H9 (cell line): ENCODE measurements around the gene AKT3. TPM values are rescaled to one million over a fixed set of nuclear protein-coding genes. Genes with fewer than 3 reads are reported as not detected.

Source experiments
- DNase-seq: peaks from one replicate; pipeline ENCODE4 v3.0.0-alpha.2; 2017
- H2AFZ ChIP-seq: one replicate; pipeline ENCODE4 v1.6.1; 2013; ENCODE audit warnings: mild to moderate bottlenecking, low read length, control low read depth, moderate library complexity
- H2AK5ac ChIP-seq: 2 replicates; pipeline ENCODE4 v1.6.1; 2013; ENCODE audit warnings: low read length, control low read depth, mixed read lengths; ENCODE audit not compliant: insufficient read length
- H2BK120ac ChIP-seq: one replicate; pipeline ENCODE4 v1.6.1; 2013; ENCODE audit warnings: low read depth, mild to moderate bottlenecking, low read length, control low read depth, inconsistent platforms; ENCODE audit not compliant: poor library complexity, severe bottlenecking
- H2BK12ac ChIP-seq: 2 replicates; pipeline ENCODE4 v1.6.1; 2013; ENCODE audit warnings: low read length, control low read depth, mixed read lengths, low read depth; ENCODE audit not compliant: insufficient read length
- H2BK15ac ChIP-seq: 2 replicates; pipeline ENCODE4 v1.6.1; 2013; ENCODE audit warnings: low read depth, low read length, control low read depth
- H2BK20ac ChIP-seq: one replicate; pipeline ENCODE4 v1.6.1; 2013; ENCODE audit warnings: low read depth, mild to moderate bottlenecking, low read length, control low read depth, inconsistent platforms; ENCODE audit not compliant: poor library complexity, severe bottlenecking
- H2BK5ac ChIP-seq: 2 replicates; pipeline ENCODE4 v1.6.1; 2013; ENCODE audit warnings: low read length, control low read depth, mixed read lengths; ENCODE audit not compliant: insufficient read length
- H3K14ac ChIP-seq: 2 replicates; pipeline ENCODE4 v1.6.1; 2013; ENCODE audit warnings: low read length, control low read depth; ENCODE audit not compliant: insufficient read depth
- H3K18ac ChIP-seq: 2 replicates; pipeline ENCODE4 v1.6.1; 2013; ENCODE audit warnings: low read depth, mild to moderate bottlenecking, mixed read lengths, low read length, control low read depth; ENCODE audit not compliant: insufficient read length
- H3K23ac ChIP-seq: 2 replicates; pipeline ENCODE4 v1.6.1; 2013; ENCODE audit warnings: low read length, control low read depth, mixed read lengths, low read depth; ENCODE audit not compliant: insufficient read length
- H3K23me2 ChIP-seq: 2 replicates; pipeline ENCODE4 v1.6.1; 2013; ENCODE audit warnings: low read depth, mild to moderate bottlenecking, mixed read lengths, low read length, control low read depth; ENCODE audit not compliant: insufficient read length, poor library complexity, severe bottlenecking
- H3K27ac ChIP-seq: 2 replicates; pipeline ENCODE4 v1.5.1; 2013; ENCODE audit warnings: low read length, control low read depth, mixed read lengths, low read depth; ENCODE audit not compliant: insufficient read length
- H3K27me3 ChIP-seq: 2 replicates; pipeline ENCODE4 v1.6.1; 2013; ENCODE audit warnings: low read length, control low read depth, inconsistent platforms; ENCODE audit not compliant: insufficient read depth
- H3K4ac ChIP-seq: 2 replicates; pipeline ENCODE4 v1.6.1; 2013; ENCODE audit warnings: low read depth, mild to moderate bottlenecking, control low read depth, inconsistent platforms, low read length, moderate library complexity
- H3K4me1 ChIP-seq: 2 replicates; pipeline ENCODE4 v1.6.1; 2013; ENCODE audit warnings: low read length, control low read depth, inconsistent platforms; ENCODE audit not compliant: insufficient read depth
- H3K4me2 ChIP-seq: 2 replicates; pipeline ENCODE4 v1.6.1; 2013; ENCODE audit warnings: low read length, control low read depth, mixed read lengths; ENCODE audit not compliant: insufficient read length, insufficient read depth
- H3K56ac ChIP-seq: 2 replicates; pipeline ENCODE4 v1.6.1; 2013; ENCODE audit warnings: low read depth, mild to moderate bottlenecking, mixed read lengths, low read length, control low read depth; ENCODE audit not compliant: insufficient read length
- H3K79me1 ChIP-seq: 2 replicates; pipeline ENCODE4 v1.6.1; 2013; ENCODE audit warnings: low read depth, mild to moderate bottlenecking, moderate library complexity, low read length, control low read depth, inconsistent platforms; ENCODE audit not compliant: insufficient read depth, poor library complexity, severe bottlenecking
- H3K79me2 ChIP-seq: 2 replicates; pipeline ENCODE4 v1.6.1; 2013; ENCODE audit warnings: low read length, control low read depth, inconsistent platforms; ENCODE audit not compliant: insufficient read depth
- H3K9ac ChIP-seq: 2 replicates; pipeline ENCODE4 v1.6.1; 2013; ENCODE audit warnings: low read length, control low read depth, mixed read lengths; ENCODE audit not compliant: insufficient read length; ENCODE audit errors: extremely low read depth
- H3K9me3 ChIP-seq: one replicate; pipeline ENCODE4 v1.6.1; 2013; ENCODE audit warnings: low read depth, low read length, inconsistent platforms; ENCODE audit not compliant: control insufficient read depth
- H3T11ph ChIP-seq: one replicate; pipeline ENCODE4 v1.6.1; 2013; ENCODE audit warnings: mild to moderate bottlenecking, low read length, control low read depth, inconsistent platforms
- H4K20me1 ChIP-seq: one replicate; pipeline ENCODE4 v1.6.1; 2013; ENCODE audit not compliant: control insufficient read depth, insufficient read length, insufficient read depth
- H4K5ac ChIP-seq: 2 replicates; pipeline ENCODE4 v1.6.1; 2013; ENCODE audit warnings: low read depth, mild to moderate bottlenecking, mixed read lengths, low read length, control low read depth; ENCODE audit not compliant: insufficient read length
- H4K8ac ChIP-seq: replicated peaks from 2 replicates; pipeline ENCODE4 v1.6.1; 2013; ENCODE audit warnings: low read length, control low read depth, mixed read lengths, low read depth; ENCODE audit not compliant: insufficient read length
- H4K91ac ChIP-seq: 2 replicates; pipeline ENCODE4 v1.6.1; 2013; ENCODE audit warnings: low read depth, mild to moderate bottlenecking, moderate library complexity, mixed read lengths, low read length, control low read depth; ENCODE audit not compliant: insufficient read length
- H3K27ac Mint-ChIP-seq, 3 experiments: 2 replicates in 2 of 3; 3 replicates in 1 of 3; pipeline ENCODE4 v1.8.0; 2020 to 2021; ENCODE audit warnings: mixed read lengths in 3 of 3, mild to moderate bottlenecking in 1 of 3, moderate library complexity in 1 of 3
- H3K27me3 Mint-ChIP-seq: 2 replicates; pipeline ENCODE4 v1.8.0; 2021; ENCODE audit warnings: low read depth, mild to moderate bottlenecking, moderate library complexity, mixed read lengths
- H3K36me3 Mint-ChIP-seq, 3 experiments: 2 replicates in 2 of 3; 3 replicates in 1 of 3; pipeline ENCODE4 v1.8.0; 2020 to 2021; ENCODE audit warnings: low read depth in 3 of 3, mixed read lengths in 3 of 3; ENCODE audit not compliant: insufficient read depth in 1 of 3
- H3K4me1 Mint-ChIP-seq, 2 experiments: 2 replicates each; pipeline ENCODE4 v1.8.0; 2020; ENCODE audit warnings: mixed read lengths in 2 of 2
- H3K4me3 Mint-ChIP-seq, 2 experiments: 2 replicates in 1 of 2; 3 replicates in 1 of 2; pipeline ENCODE4 v1.8.0; 2020 to 2021; ENCODE audit warnings: mild to moderate bottlenecking in 2 of 2, mixed read lengths in 2 of 2, moderate library complexity in 1 of 2
- H3K9me3 Mint-ChIP-seq, 2 experiments: 2 replicates in 1 of 2; 3 replicates in 1 of 2; pipeline ENCODE4 v1.8.0; 2020; ENCODE audit warnings: mild to moderate bottlenecking in 2 of 2, mixed read lengths in 2 of 2, moderate library complexity in 1 of 2
- WGBS: extraction: QIAGEN DNeasy Blood & Tissue Kit; methylation state at CpG from one replicate; pipeline ENCODE4 v1.1.7; 2013; ENCODE audit warnings: missing lambda C conversion rate, low lambda C conversion rate, mixed read lengths; ENCODE audit not compliant: insufficient read length; ENCODE audit errors: extremely low coverage; 5-methylcytosine and 5-hydroxymethylcytosine counted together
- total RNA-seq: library from RNA; stranded (reverse); gene quantifications from 2 replicates; pipeline ENCODE4 v1.2.1, GENCODE V29; 2021
- TF ChIP-seq, protein P1 (sequence below): fragments of 200-600 bp; sonication (generic); conservative IDR thresholded peaks from 3 replicates; pipeline ENCODE4 v1.8.0; 2021; ENCODE audit warnings: antibody characterized with exemption, mild to moderate bottlenecking

Gene AKT3
- total RNA-seq, 1 experiment from 2014 or later = 27.8 TPM

DNA sequence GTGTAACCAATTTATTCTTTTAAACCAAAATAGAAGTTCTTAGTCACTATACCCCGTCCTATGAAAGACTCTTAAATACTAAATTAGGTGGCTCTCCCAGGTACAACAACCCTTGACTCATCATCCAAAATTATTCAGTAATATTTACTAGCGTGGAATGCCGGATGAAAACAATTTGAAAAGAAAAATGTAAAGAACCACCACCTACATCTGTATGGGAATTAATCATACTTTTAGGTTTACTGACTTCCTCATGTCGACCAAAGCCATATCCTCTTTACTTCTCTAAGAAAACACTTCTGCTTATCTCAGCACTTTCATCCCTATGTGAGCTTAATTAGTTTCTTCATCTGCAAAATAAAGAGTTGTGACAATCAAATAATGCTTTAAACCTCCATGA lies 139.6 kb downstream of the AKT3 start:
- Mint-ChIP-seq H3K4me3 (no peak overlapping the region), H3K4me1 (peaks cover 20 to 28% of the 10 kb centered on the region in 2 experiments), H3K9me3 (no peaks in the 10 kb centered on the region), H3K27ac (0 out of 7 replicates have a peak overlapping the region, but pooled peaks of 1 of the 3 experiments have one; percentile 14), H3K27me3 (no peaks in the 10 kb centered on the region), H3K36me3 (no peaks in the 10 kb centered on the region)
- no peak overlapping the region for H2BK120ac ChIP-seq
- H3K23me2 ChIP-seq = no peaks in the 10 kb centered on the region
- H3T11ph ChIP-seq = no peak overlapping the region
- no peak overlapping the region for H3K18ac ChIP-seq
- H3K27me3 ChIP-seq = no peaks in the 10 kb centered on the region
- H4K5ac ChIP-seq = no peak overlapping the region
- H3K23ac ChIP-seq = no peak overlapping the region
- no peak overlapping the region for H2BK15ac ChIP-seq
- no peak overlapping the region for H3K9ac ChIP-seq
- H4K8ac ChIP-seq = no peak overlapping the region
- H3K79me2 ChIP-seq = no peaks in the 10 kb centered on the region
- no peak overlapping the region for H3K56ac ChIP-seq
- no peak overlapping the region for H2BK5ac ChIP-seq
- H3K14ac ChIP-seq = no peak overlapping the region
- H2BK20ac ChIP-seq = no peak overlapping the region
- no peaks in the 10 kb centered on the region for H4K20me1 ChIP-seq
- H3K9me3 ChIP-seq = no peaks in the 10 kb centered on the region
- WGBS = no CpG with 5 or more reads among the region's 4 CpGs
- no peaks in the 10 kb centered on the region for H3K4me1 ChIP-seq
- H2AK5ac ChIP-seq = no peak overlapping the region
- no peak overlapping the region for H3K4me2 ChIP-seq
- H2AFZ ChIP-seq = no peak overlapping the region
- TF ChIP-seq, protein P1, sequence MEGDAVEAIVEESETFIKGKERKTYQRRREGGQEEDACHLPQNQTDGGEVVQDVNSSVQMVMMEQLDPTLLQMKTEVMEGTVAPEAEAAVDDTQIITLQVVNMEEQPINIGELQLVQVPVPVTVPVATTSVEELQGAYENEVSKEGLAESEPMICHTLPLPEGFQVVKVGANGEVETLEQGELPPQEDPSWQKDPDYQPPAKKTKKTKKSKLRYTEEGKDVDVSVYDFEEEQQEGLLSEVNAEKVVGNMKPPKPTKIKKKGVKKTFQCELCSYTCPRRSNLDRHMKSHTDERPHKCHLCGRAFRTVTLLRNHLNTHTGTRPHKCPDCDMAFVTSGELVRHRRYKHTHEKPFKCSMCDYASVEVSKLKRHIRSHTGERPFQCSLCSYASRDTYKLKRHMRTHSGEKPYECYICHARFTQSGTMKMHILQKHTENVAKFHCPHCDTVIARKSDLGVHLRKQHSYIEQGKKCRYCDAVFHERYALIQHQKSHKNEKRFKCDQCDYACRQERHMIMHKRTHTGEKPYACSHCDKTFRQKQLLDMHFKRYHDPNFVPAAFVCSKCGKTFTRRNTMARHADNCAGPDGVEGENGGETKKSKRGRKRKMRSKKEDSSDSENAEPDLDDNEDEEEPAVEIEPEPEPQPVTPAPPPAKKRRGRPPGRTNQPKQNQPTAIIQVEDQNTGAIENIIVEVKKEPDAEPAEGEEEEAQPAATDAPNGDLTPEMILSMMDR = no peak
- H3K79me1 ChIP-seq = no peaks in the 10 kb centered on the region
- no peak overlapping the region for H3K27ac ChIP-seq
- H4K91ac ChIP-seq = no peak overlapping the region
- H2BK12ac ChIP-seq = no peak overlapping the region
- no peak for DNase-seq
- no peak overlapping the region for H3K4ac ChIP-seq
